ENCODE measurements around the gene CCDC180. TPM values are rescaled to one million over a fixed set of nuclear protein-coding genes. Genes with fewer than 3 reads are reported as not detected.

CCDC180 gene
- total RNA-seq, 2 experiments from 2014 or later: 0.13 to 1.2 TPM

- no peak overlapping the region for H3K4me2 ChIP-seq (ENCODE audit: low read length)
- ChIA-PET CTCF (ENCODE audit: unreplicated experiment) (no interaction called here), POLR2A (no interaction called here)
- no peak for DNase-seq (ENCODE audit: low spot score)
- no peaks in the 10 kb centered on the region for H3K9me3 ChIP-seq (ENCODE audit: low read length)
- H3K79me2 ChIP-seq (ENCODE audit: insufficient read depth, low read depth, low read length): no peaks in the 10 kb centered on the region
- intact Hi-C loops (cut with micrococcal nuclease; ENCODE audit: unreplicated experiment): no loop called here
- no peaks in the 10 kb centered on the region for H4K20me1 ChIP-seq (ENCODE audit: insufficient read depth, low read length)
- H3K4me1 ChIP-seq (ENCODE audit: insufficient read depth, low read length, poor library complexity, severe bottlenecking): no peaks in the 10 kb centered on the region
- no TSS peak for BruUV-seq (replicated peaks)
- no peaks in the 10 kb centered on the region for H3K36me3 ChIP-seq (ENCODE audit: insufficient read depth, low read length)
- TF ChIP-seq CTCF (conservative IDR thresholded peaks at IDR 0.05; ENCODE audit: low read length) (no peak), EZH2phosphoT487 (IDR thresholded peaks at IDR 0.05; ENCODE audit: borderline replicate concordance, low read depth, low read length) (no peak)
- no peak overlapping the region for H3K27ac ChIP-seq (ENCODE audit: low read depth, low read length, poor library complexity, severe bottlenecking)
- no peaks in the 10 kb centered on the region for H3K9me2 ChIP-seq (ENCODE audit: insufficient read depth, low read length)
- H2AFZ ChIP-seq (ENCODE audit: low read length): no peak overlapping the region
- no peak overlapping the region for H3K4me3 ChIP-seq (ENCODE audit: low read depth, low read length, poor library complexity, severe bottlenecking)
Measured at GRCh38 chr9:97313243-97313642, 5.8 kb downstream of the CCDC180 start.

GRCh38 chr9:97313746-97314145 is 6.3 kb downstream of the CCDC180 start:
- no peak overlapping the region for H2AFZ ChIP-seq (ENCODE audit: low read length)
- no peaks in the 10 kb centered on the region for H3K4me1 ChIP-seq (ENCODE audit: insufficient read depth, low read length, poor library complexity, severe bottlenecking)
- intact Hi-C loops (cut with micrococcal nuclease; ENCODE audit: unreplicated experiment): no loop called here
- BruUV-seq (replicated peaks): no TSS peak
- H3K27ac ChIP-seq (ENCODE audit: low read depth, low read length, poor library complexity, severe bottlenecking): no peak overlapping the region
- no peak overlapping the region for H3K4me3 ChIP-seq (ENCODE audit: low read depth, low read length, poor library complexity, severe bottlenecking)
- no peaks in the 10 kb centered on the region for H3K79me2 ChIP-seq (ENCODE audit: insufficient read depth, low read depth, low read length)
- no peaks in the 10 kb centered on the region for H3K36me3 ChIP-seq (ENCODE audit: insufficient read depth, low read length)
- DNase-seq (ENCODE audit: low spot score): no peak
- CTCF ChIA-PET (ENCODE audit: unreplicated experiment): no interaction called here
- H3K9me2 ChIP-seq (ENCODE audit: insufficient read depth, low read length): no peaks in the 10 kb centered on the region
- TF ChIP-seq EZH2phosphoT487 (IDR thresholded peaks at IDR 0.05; ENCODE audit: borderline replicate concordance, low read depth, low read length) (no peak), CTCF (conservative IDR thresholded peaks at IDR 0.05; ENCODE audit: low read length) (no peak)
- no peaks in the 10 kb centered on the region for H4K20me1 ChIP-seq (ENCODE audit: insufficient read depth, low read length)
- H3K4me2 ChIP-seq (ENCODE audit: low read length): no peak overlapping the region
- POLR2A ChIA-PET: no interaction called here
- H3K9me3 ChIP-seq (ENCODE audit: low read length): no peaks in the 10 kb centered on the region

GRCh38 chr9:97314503-97314902 is 7.0 kb downstream of the CCDC180 start:
- CTCF ChIA-PET (ENCODE audit: unreplicated experiment): no interaction called here
- no peak overlapping the region for H3K27ac ChIP-seq (ENCODE audit: low read depth, low read length, poor library complexity, severe bottlenecking)
- BruUV-seq (replicated peaks): no TSS peak
- no peak for TF ChIP-seq EZH2phosphoT487 (IDR thresholded peaks at IDR 0.05; ENCODE audit: borderline replicate concordance, low read depth, low read length)
- no peak for TF ChIP-seq CTCF (conservative IDR thresholded peaks at IDR 0.05; ENCODE audit: low read length)
- H3K4me1 ChIP-seq (ENCODE audit: insufficient read depth, low read length, poor library complexity, severe bottlenecking): no peaks in the 10 kb centered on the region
- no peak overlapping the region for H3K4me3 ChIP-seq (ENCODE audit: low read depth, low read length, poor library complexity, severe bottlenecking)
- H4K20me1 ChIP-seq (ENCODE audit: insufficient read depth, low read length): no peaks in the 10 kb centered on the region
- H2AFZ ChIP-seq (ENCODE audit: low read length): no peak overlapping the region
- H3K79me2 ChIP-seq (ENCODE audit: insufficient read depth, low read depth, low read length): no peaks in the 10 kb centered on the region
- H3K9me3 ChIP-seq (ENCODE audit: low read length): no peaks in the 10 kb centered on the region
- no peak for DNase-seq (ENCODE audit: low spot score)
- no peak overlapping the region for H3K4me2 ChIP-seq (ENCODE audit: low read length)
- no peaks in the 10 kb centered on the region for H3K36me3 ChIP-seq (ENCODE audit: insufficient read depth, low read length)
- POLR2A ChIA-PET: no interaction called here
- no peaks in the 10 kb centered on the region for H3K9me2 ChIP-seq (ENCODE audit: insufficient read depth, low read length)
- intact Hi-C loops (cut with micrococcal nuclease; ENCODE audit: unreplicated experiment): no loop called here

All from OCI-LY7 (cell line).